SK-N-SH treated with all-trans-retinoic acid at 6 μM for 48 hours (cell line): Measurements from ENCODE around the gene FBLL1.

ENCODE experiments used
- ATAC-seq: fragments of 200-7000 bp; cut with Tn5 transposase; 3 replicates; pipeline ENCODE4 v1.9.1; 2020; ENCODE audit warnings: mild to moderate bottlenecking, moderate library complexity
- ARNTL ChIP-seq: fragments of 450-650 bp; formaldehyde crosslinking; IDR thresholded peaks from 2 replicates; pipeline ENCODE4 v1.5.0; 2020; ENCODE audit warnings: low read depth, mild to moderate bottlenecking, moderate library complexity, borderline replicate concordance
- BACH2 ChIP-seq: fragments of 250-450 bp; sonication (Bioruptor Pico); IDR thresholded peaks from 2 replicates; pipeline ENCODE4 v1.9.0; 2021; ENCODE audit warnings: mild to moderate bottlenecking, borderline replicate concordance
- CREB5 ChIP-seq: fragments of 250-450 bp; sonication (Bioruptor Pico); IDR thresholded peaks from 2 replicates; pipeline ENCODE4 v1.5.1; 2020; ENCODE audit warnings: low read depth, mild to moderate bottlenecking, moderate library complexity
- CSRNP3 ChIP-seq: fragments of 250-450 bp; sonication (Bioruptor Pico); IDR thresholded peaks from 2 replicates; pipeline ENCODE4 v1.5.1; 2021; ENCODE audit warnings: mild to moderate bottlenecking, moderate library complexity
- ESRRG ChIP-seq: fragments of 250-450 bp; sonication (Bioruptor Pico); IDR thresholded peaks from 2 replicates; pipeline ENCODE4 v1.6.1; 2021; ENCODE audit warnings: mild to moderate bottlenecking
- GLIS3 ChIP-seq: fragments of 250-450 bp; sonication (Bioruptor Pico); IDR thresholded peaks from 2 replicates; pipeline ENCODE4 v1.5.0; 2020; ENCODE audit warnings: mild to moderate bottlenecking, moderate library complexity
- ISL1 ChIP-seq: fragments of 250-450 bp; sonication (Bioruptor Pico); IDR thresholded peaks from 2 replicates; pipeline ENCODE4 v2.1.2; 2022; ENCODE audit warnings: mild to moderate bottlenecking, moderate library complexity
- OSR1 ChIP-seq: fragments of 250-450 bp; sonication (Bioruptor Pico); IDR thresholded peaks from 2 replicates; pipeline ENCODE4 v1.8.0; 2022; ENCODE audit warnings: moderate library complexity, mild to moderate bottlenecking, inconsistent platforms
- PATZ1 ChIP-seq: fragments of 250-450 bp; sonication (Bioruptor Pico); IDR thresholded peaks from 2 replicates; pipeline ENCODE4 v1.8.0; 2020; ENCODE audit warnings: mild to moderate bottlenecking, moderate library complexity, borderline replicate concordance
- POU6F1 ChIP-seq: fragments of 250-450 bp; sonication (Bioruptor Pico); IDR thresholded peaks from 2 replicates; pipeline ENCODE4 v1.8.0; 2021; ENCODE audit warnings: low read depth, mild to moderate bottlenecking, moderate library complexity, borderline replicate concordance
- PPARA ChIP-seq: fragments of 250-450 bp; sonication (Bioruptor Pico); IDR thresholded peaks from 2 replicates; pipeline ENCODE4 v1.5.0; 2020; ENCODE audit warnings: mild to moderate bottlenecking, borderline replicate concordance
- RARB ChIP-seq: fragments of 250-450 bp; sonication (Bioruptor Pico); IDR thresholded peaks from 2 replicates; pipeline ENCODE4 v1.8.0; 2021; ENCODE audit warnings: mild to moderate bottlenecking, moderate library complexity
- SNAI2 ChIP-seq: fragments of 250-450 bp; sonication (Bioruptor Pico); IDR thresholded peaks from 2 replicates; pipeline ENCODE4 v1.5.0; 2020; ENCODE audit warnings: mild to moderate bottlenecking, moderate library complexity
- TCF4 ChIP-seq: fragments of 250-450 bp; sonication (Bioruptor Pico); IDR thresholded peaks from 2 replicates; pipeline ENCODE4 v1.8.0; 2021; ENCODE audit warnings: mild to moderate bottlenecking, moderate library complexity, borderline replicate concordance
- TOX ChIP-seq: fragments of 250-450 bp; sonication (Bioruptor Pico); IDR thresholded peaks from 2 replicates; pipeline ENCODE4 v1.8.0; 2021; ENCODE audit warnings: mild to moderate bottlenecking, moderate library complexity, borderline replicate concordance
- TSHZ2 ChIP-seq: fragments of 250-450 bp; sonication (Bioruptor Pico); IDR thresholded peaks from 2 replicates; pipeline ENCODE4 v1.5.0; 2020; ENCODE audit warnings: mild to moderate bottlenecking, moderate library complexity
- ZFP3 ChIP-seq: fragments of 250-450 bp; sonication (Bioruptor Pico); IDR thresholded peaks from 2 replicates; pipeline ENCODE4 v1.5.0; 2020; ENCODE audit warnings: mild to moderate bottlenecking, moderate library complexity
- ZFP30 ChIP-seq: fragments of 450-650 bp; formaldehyde crosslinking; IDR thresholded peaks from 2 replicates; pipeline ENCODE4 v1.5.0; 2022; ENCODE audit warnings: mild to moderate bottlenecking, moderate library complexity
- ZNF70 ChIP-seq: fragments of 450-650 bp; formaldehyde crosslinking; IDR thresholded peaks from 2 replicates; pipeline ENCODE4 v1.5.0; 2020; ENCODE audit warnings: mild to moderate bottlenecking, moderate library complexity
- ZNF8 ChIP-seq: fragments of 450-650 bp; formaldehyde crosslinking; IDR thresholded peaks from 2 replicates; pipeline ENCODE4 v1.5.0; 2020; ENCODE audit warnings: mild to moderate bottlenecking, moderate library complexity

FBLL1 gene

GRCh38 chr5:168552146-168552545 lies 23.0 kb downstream of the FBLL1 start:
- no peak for TF ChIP-seq ZNF70 (CRISPR knock-in tag)
- TF ChIP-seq ISL1 (CRISPR knock-in tag) = 0 out of 2 replicates have a peak, but pooled peaks have one; percentile 22
- peak; percentile 67 for ATAC-seq

GRCh38 chr5:168553377-168554130 lies 24.4 kb downstream of the FBLL1 start:
- ATAC-seq = no peak
- TF ChIP-seq PATZ1 (CRISPR knock-in tag) (no peak), TCF4 (no peak), RARB (no peak), ISL1 (CRISPR knock-in tag) (0 out of 2 replicates have a peak, but pooled peaks have one; percentile 11), TOX (no peak), TSHZ2 (no peak)

GRCh38 chr5:168557389-168557788 lies 28.3 kb downstream of the FBLL1 start:
- no peak for TF ChIP-seq ESRRG
- TF ChIP-seq ISL1 (CRISPR knock-in tag) = no peak
- TF ChIP-seq TSHZ2 = no peak
- no peak for TF ChIP-seq PATZ1 (CRISPR knock-in tag)
- no peak for TF ChIP-seq POU6F1 (CRISPR knock-in tag)
- TF ChIP-seq GLIS3 (CRISPR knock-in tag) = no peak
- TF ChIP-seq ZFP30 = no peak
- TF ChIP-seq OSR1 (CRISPR knock-in tag) = no peak
- TF ChIP-seq BACH2 (CRISPR knock-in tag) = no peak
- TF ChIP-seq ZFP3 (CRISPR knock-in tag) = no peak
- no peak for TF ChIP-seq PPARA
- no peak for TF ChIP-seq CSRNP3 (CRISPR knock-in tag)
- TF ChIP-seq TOX = no peak
- TF ChIP-seq SNAI2 = no peak
- TF ChIP-seq ARNTL (CRISPR knock-in tag) = no peak
- TF ChIP-seq ZNF8 = no peak
- TF ChIP-seq RARB = no peak
- no peak for TF ChIP-seq CREB5 (CRISPR knock-in tag)
- no peak for ATAC-seq
